Measurements from ENCODE around the gene CNOT9. TPM values are rescaled to one million over a fixed set of nuclear protein-coding genes. Genes with fewer than 3 reads are reported as not detected.
"Not testable (repeated sequence)": the region's sequence is repeated elsewhere in the genome, so short reads cannot be mapped to it uniquely, and the experiment has no call there.

The CNOT9 gene, protein sequence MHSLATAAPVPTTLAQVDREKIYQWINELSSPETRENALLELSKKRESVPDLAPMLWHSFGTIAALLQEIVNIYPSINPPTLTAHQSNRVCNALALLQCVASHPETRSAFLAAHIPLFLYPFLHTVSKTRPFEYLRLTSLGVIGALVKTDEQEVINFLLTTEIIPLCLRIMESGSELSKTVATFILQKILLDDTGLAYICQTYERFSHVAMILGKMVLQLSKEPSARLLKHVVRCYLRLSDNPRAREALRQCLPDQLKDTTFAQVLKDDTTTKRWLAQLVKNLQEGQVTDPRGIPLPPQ
- total RNA-seq = 30.9 TPM
- long read RNA-seq, full-length matches to known transcripts = 3 of 10 reads
- long read RNA-seq, partial matches to known transcripts = 3 of 10 reads
- long read RNA-seq, other reads (novel, unspliced or antisense) = 4 of 10 reads

- ATAC-seq (peak; percentile 99), DNase-seq (peak; percentile 100)
- TF ChIP-seq CTCF (IDR thresholded peaks at IDR 0.05) = no peak
- peak within 1 kb of the TSS; percentile 95 for H3K4me3 ChIP-seq
- H3K27me3 ChIP-seq = no peaks in the 10 kb centered on the region
- intact Hi-C loops (cut with DNase I) = no loop called here
- peak within 1 kb of the TSS; percentile 90 for H3K27ac ChIP-seq
- no peaks in the 10 kb centered on the region for H3K9me3 ChIP-seq
- H3K4me1 ChIP-seq = peaks cover 29% of the 10 kb centered on the region
- H3K36me3 ChIP-seq = peaks cover 13% of the 10 kb centered on the region
Observed at GRCh38 chr2:218568190-218569037, at the start of gene CNOT9, which contains the start of gene USP37. CNOT9 (plus strand) TSS chr2:218568839; CDS start chr2:218568955, 116 bp downstream. USP37 (minus strand) TSS chr2:218568351; CDS start chr2:218558653, 9,698 bp downstream.

- intact Hi-C loops (cut with DNase I) = no loop called here
- Histone ChIP-seq H3K36me3 (peaks cover 9% of the 10 kb centered on the region), H3K4me3 (no peak overlapping the region), H3K9me3 (no peaks in the 10 kb centered on the region), H3K27ac (no peak overlapping the region), H3K4me1 (no peaks in the 10 kb centered on the region), H3K27me3 (no peaks in the 10 kb centered on the region)
- no peak for ATAC-seq
- TF ChIP-seq CTCF (IDR thresholded peaks at IDR 0.05) = no peak
- no peak for DNase-seq
Observed at GRCh38 chr2:218518876-218519275, 49.8 kb upstream of the CNOT9 start.

- no peaks in the 10 kb centered on the region for H3K4me1 ChIP-seq
- no peaks in the 10 kb centered on the region for H3K9me3 ChIP-seq
- no peak overlapping the region for H3K27ac ChIP-seq
- no peak for ATAC-seq
- no peak for DNase-seq
- H3K27me3 ChIP-seq = no peaks in the 10 kb centered on the region
- TF ChIP-seq CTCF (IDR thresholded peaks at IDR 0.05) = no peak
- peaks cover 33% of the 10 kb centered on the region for H3K36me3 ChIP-seq
- intact Hi-C loops (cut with DNase I) = no loop called here
- no peak overlapping the region for H3K4me3 ChIP-seq
Observed at GRCh38 chr2:218523651-218524050, 45.0 kb upstream of the CNOT9 start.

GRCh38 chr2:218528409-218528808, 40.2 kb upstream of the CNOT9 start:
- H3K4me1 ChIP-seq; H3K27ac ChIP-seq; ATAC-seq; H3K27me3 ChIP-seq; H3K4me3 ChIP-seq; intact Hi-C loops (cut with DNase I); DNase-seq; H3K9me3 ChIP-seq: not testable (repeated sequence)
- peaks cover 65% of the 10 kb centered on the region for H3K36me3 ChIP-seq

DNA sequence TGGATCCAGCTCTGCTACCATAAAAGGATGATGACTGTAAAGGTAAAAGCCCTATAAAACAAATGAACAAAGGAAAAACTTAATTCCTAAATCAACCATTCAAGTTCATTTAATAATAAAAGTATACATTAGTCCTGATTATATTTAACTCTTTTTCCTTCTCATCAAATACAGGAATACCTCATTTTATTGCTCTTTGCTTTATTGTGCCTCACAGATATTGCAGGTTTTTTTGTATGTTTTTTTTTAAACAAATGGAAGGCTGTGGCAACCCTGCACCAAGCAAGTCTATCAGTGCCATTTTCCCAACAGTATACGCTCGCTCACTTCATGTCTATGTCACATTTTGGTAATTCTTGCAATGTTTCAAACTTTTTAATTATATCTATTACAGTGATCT, 38.6 kb upstream of the CNOT9 start:
- intact Hi-C loops (cut with DNase I) = no loop called here
- H3K4me3 ChIP-seq = no peak overlapping the region
- H3K4me1 ChIP-seq = no peaks in the 10 kb centered on the region
- no peak for ATAC-seq
- H3K36me3 ChIP-seq = peaks cover 72% of the 10 kb centered on the region
- H3K27ac ChIP-seq = no peak overlapping the region
- no peak for TF ChIP-seq CTCF (IDR thresholded peaks at IDR 0.05)
- no peaks in the 10 kb centered on the region for H3K9me3 ChIP-seq
- no peak for DNase-seq
- no peaks in the 10 kb centered on the region for H3K27me3 ChIP-seq
